Measurements from ENCODE around the gene S100A2. TPM values are rescaled to one million over a fixed set of nuclear protein-coding genes. Genes with fewer than 3 reads are reported as not detected.

S100A2 gene
- 0.40 and 1.2 TPM in 2 replicates for total RNA-seq

DNA sequence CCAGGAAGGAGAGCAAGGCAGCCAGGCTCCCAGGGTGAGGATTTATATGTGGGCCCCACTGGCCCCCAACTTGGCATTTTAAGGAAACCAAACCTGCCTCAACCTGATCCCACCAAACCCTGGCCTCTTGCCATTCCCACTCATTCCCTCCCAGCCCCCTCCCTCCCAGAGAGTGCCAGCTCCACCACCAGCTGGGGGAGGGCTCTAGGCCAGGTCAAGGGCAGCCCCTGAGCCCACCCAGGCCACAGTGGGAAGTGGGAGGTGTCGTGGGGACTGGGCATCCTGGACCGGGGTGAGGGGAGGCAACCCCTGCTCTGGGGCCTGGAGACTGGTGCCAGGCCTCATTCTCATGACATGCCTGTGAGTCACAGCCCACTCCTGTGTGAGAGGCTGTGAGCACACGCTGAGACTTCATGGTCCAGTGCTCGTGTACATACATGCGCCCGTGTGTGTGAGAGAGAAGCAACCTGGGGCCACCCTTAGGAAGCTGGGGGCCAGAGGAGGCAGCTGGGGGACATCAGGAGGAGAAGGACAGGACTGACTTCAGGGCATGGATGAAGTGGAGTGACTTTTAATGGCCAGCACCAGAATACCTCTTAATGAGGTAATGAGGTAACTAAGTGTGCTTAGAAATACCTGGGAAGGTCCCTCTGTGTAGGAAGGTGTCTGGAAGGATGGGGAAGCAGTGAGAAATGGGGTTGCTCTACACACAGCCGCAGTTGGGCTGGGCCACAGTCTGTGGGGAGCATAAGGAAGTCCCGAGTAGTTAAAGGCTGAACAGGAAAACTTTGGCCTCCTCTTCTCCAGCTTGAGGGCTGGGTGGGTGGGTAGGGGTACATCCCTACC, at the start of gene S100A2:
Gene S100A2 (minus strand): TSS at position 316 of the 846 bp plus-strand sequence. CDS start 1,967 bp downstream, outside the sequence.
- no peaks in the 10 kb centered on the region for H3K9me3 Mint-ChIP-seq
- peak within 1 kb of the TSS; percentile 71 for H3K4me3 Mint-ChIP-seq
- no peaks in the 10 kb centered on the region for H3K36me3 Mint-ChIP-seq (ENCODE audit: low read depth)
- intact Hi-C loops (cut with micrococcal nuclease), result no loop called here
- H3K27me3 Mint-ChIP-seq, result no peaks in the 10 kb centered on the region
- peak; percentile 72 for DNase-seq
- peaks cover 38% of the 10 kb centered on the region for H3K4me1 Mint-ChIP-seq
- H3K27ac Mint-ChIP-seq, result peak within 1 kb of the TSS; percentile 99

- Mint-ChIP-seq H3K27me3 (no peaks in the 10 kb centered on the region), H3K36me3 (ENCODE audit: low read depth) (no peaks in the 10 kb centered on the region), H3K4me3 (no peak overlapping the region), H3K27ac (no peak overlapping the region), H3K9me3 (no peaks in the 10 kb centered on the region), H3K4me1 (peaks cover 8% of the 10 kb centered on the region)
- intact Hi-C loops (cut with micrococcal nuclease), result no loop called here
- DNase-seq, result no peak
Observed at GRCh38 chr1:153615406-153615805, 49.8 kb upstream of the S100A2 start.

GRCh38 chr1:153614906-153615305, 49.3 kb upstream of the S100A2 start:
- no peak overlapping the region for H3K4me3 Mint-ChIP-seq
- no peaks in the 10 kb centered on the region for H3K36me3 Mint-ChIP-seq (ENCODE audit: low read depth)
- H3K27ac Mint-ChIP-seq, result no peak overlapping the region
- no peak for DNase-seq
- H3K9me3 Mint-ChIP-seq, result no peaks in the 10 kb centered on the region
- no peaks in the 10 kb centered on the region for H3K27me3 Mint-ChIP-seq
- intact Hi-C loops (cut with micrococcal nuclease), result no loop called here
- peaks cover 8% of the 10 kb centered on the region for H3K4me1 Mint-ChIP-seq

- intact Hi-C loops (cut with micrococcal nuclease), result no loop called here
- no peak overlapping the region for H3K27ac Mint-ChIP-seq
- no peak for DNase-seq
- H3K36me3 Mint-ChIP-seq (ENCODE audit: low read depth), result no peaks in the 10 kb centered on the region
- H3K4me3 Mint-ChIP-seq, result no peak overlapping the region
- no peaks in the 10 kb centered on the region for H3K9me3 Mint-ChIP-seq
- H3K4me1 Mint-ChIP-seq, result peaks cover 8% of the 10 kb centered on the region
- H3K27me3 Mint-ChIP-seq, result no peaks in the 10 kb centered on the region
Observed at GRCh38 chr1:153614189-153614900, 48.7 kb upstream of the S100A2 start.

- intact Hi-C loops (cut with micrococcal nuclease), result no loop called here
- no peaks in the 10 kb centered on the region for H3K36me3 Mint-ChIP-seq (ENCODE audit: low read depth)
- H3K27me3 Mint-ChIP-seq, result no peaks in the 10 kb centered on the region
- DNase-seq, result no peak
- H3K27ac Mint-ChIP-seq, result no peak overlapping the region
- H3K4me3 Mint-ChIP-seq, result no peak overlapping the region
- H3K4me1 Mint-ChIP-seq, result peaks cover 8% of the 10 kb centered on the region
- H3K9me3 Mint-ChIP-seq, result no peaks in the 10 kb centered on the region
Observed at GRCh38 chr1:153613406-153613805, 47.8 kb upstream of the S100A2 start.

- no peaks in the 10 kb centered on the region for H3K36me3 Mint-ChIP-seq (ENCODE audit: low read depth)
- H3K4me1 Mint-ChIP-seq, result peaks cover 8% of the 10 kb centered on the region
- no peak within 1 kb of the TSS for H3K27ac Mint-ChIP-seq
- no peaks in the 10 kb centered on the region for H3K27me3 Mint-ChIP-seq
- no peak for DNase-seq
- H3K4me3 Mint-ChIP-seq, result no peak within 1 kb of the TSS
- intact Hi-C loops (cut with micrococcal nuclease), result no loop called here
- no peaks in the 10 kb centered on the region for H3K9me3 Mint-ChIP-seq
Observed at GRCh38 chr1:153612755-153613331, 47.2 kb upstream of the S100A2 start, which contains the start of gene S100A16. S100A16 (minus strand) TSS chr1:153613137; CDS start chr1:153608151, 4,986 bp downstream.

- intact Hi-C loops (cut with micrococcal nuclease), result no loop called here
- peaks cover 4% of the 10 kb centered on the region for H3K4me1 Mint-ChIP-seq
- H3K9me3 Mint-ChIP-seq, result no peaks in the 10 kb centered on the region
- no peaks in the 10 kb centered on the region for H3K36me3 Mint-ChIP-seq (ENCODE audit: low read depth)
- H3K27ac Mint-ChIP-seq, result no peak overlapping the region
- no peak for DNase-seq
- H3K27me3 Mint-ChIP-seq, result no peaks in the 10 kb centered on the region
- no peak overlapping the region for H3K4me3 Mint-ChIP-seq
Observed at GRCh38 chr1:153612111-153612754, 46.6 kb upstream of the S100A2 start.

- Mint-ChIP-seq H3K4me3 (no peak overlapping the region), H3K4me1 (no peaks in the 10 kb centered on the region), H3K36me3 (ENCODE audit: low read depth) (no peaks in the 10 kb centered on the region), H3K9me3 (no peaks in the 10 kb centered on the region), H3K27me3 (no peaks in the 10 kb centered on the region), H3K27ac (no peak overlapping the region)
- DNase-seq, result no peak
- intact Hi-C loops (cut with micrococcal nuclease), result no loop called here
Observed at GRCh38 chr1:153611356-153611755, 45.7 kb upstream of the S100A2 start.

- Mint-ChIP-seq H3K4me3 (no peak overlapping the region), H3K9me3 (no peaks in the 10 kb centered on the region), H3K27ac (no peak overlapping the region), H3K4me1 (no peaks in the 10 kb centered on the region), H3K36me3 (ENCODE audit: low read depth) (no peaks in the 10 kb centered on the region), H3K27me3 (no peaks in the 10 kb centered on the region)
- intact Hi-C loops (cut with micrococcal nuclease), result no loop called here
- no peak for DNase-seq
Observed at GRCh38 chr1:153610811-153611301, 45.2 kb upstream of the S100A2 start.

DNA sequence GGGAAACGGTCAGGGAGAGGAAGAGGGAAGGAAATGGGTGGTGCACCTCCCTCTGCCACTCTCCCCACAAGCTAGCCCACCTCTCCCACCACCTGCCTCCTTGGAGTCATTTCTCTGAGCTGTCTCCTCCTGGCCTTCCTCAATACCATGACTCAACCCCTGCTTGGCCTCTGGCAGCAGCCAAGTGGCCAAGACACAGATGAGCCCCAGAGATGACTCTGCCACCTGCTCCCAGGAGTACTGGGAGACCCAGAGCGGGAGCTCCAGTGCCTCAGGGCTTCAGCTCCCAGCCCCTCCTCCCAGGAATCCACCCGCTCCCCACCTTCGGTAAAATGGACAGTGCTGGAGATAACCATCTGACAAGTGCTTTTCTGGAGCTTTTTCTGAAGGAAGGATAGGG, 44.7 kb upstream of the S100A2 start:
- DNase-seq, result no peak
- no peaks in the 10 kb centered on the region for H3K36me3 Mint-ChIP-seq (ENCODE audit: low read depth)
- no peak overlapping the region for H3K4me3 Mint-ChIP-seq
- intact Hi-C loops (cut with micrococcal nuclease), result no loop called here
- H3K27me3 Mint-ChIP-seq, result no peaks in the 10 kb centered on the region
- no peak overlapping the region for H3K27ac Mint-ChIP-seq
- H3K4me1 Mint-ChIP-seq, result no peaks in the 10 kb centered on the region
- H3K9me3 Mint-ChIP-seq, result no peaks in the 10 kb centered on the region

- intact Hi-C loops (cut with micrococcal nuclease), result no loop called here
- H3K27me3 Mint-ChIP-seq, result no peaks in the 10 kb centered on the region
- no peaks in the 10 kb centered on the region for H3K9me3 Mint-ChIP-seq
- H3K27ac Mint-ChIP-seq, result no peak overlapping the region
- H3K4me1 Mint-ChIP-seq, result no peaks in the 10 kb centered on the region
- H3K4me3 Mint-ChIP-seq, result no peak overlapping the region
- DNase-seq, result no peak
- H3K36me3 Mint-ChIP-seq (ENCODE audit: low read depth), result no peaks in the 10 kb centered on the region
Observed at GRCh38 chr1:153609585-153609907, 43.9 kb upstream of the S100A2 start.

- Mint-ChIP-seq H3K9me3 (no peaks in the 10 kb centered on the region), H3K4me3 (no peak overlapping the region), H3K4me1 (no peaks in the 10 kb centered on the region), H3K27ac (no peak overlapping the region), H3K36me3 (ENCODE audit: low read depth) (no peaks in the 10 kb centered on the region), H3K27me3 (no peaks in the 10 kb centered on the region)
- intact Hi-C loops (cut with micrococcal nuclease), result no loop called here
- no peak for DNase-seq
Observed at GRCh38 chr1:153608742-153609584, 43.3 kb upstream of the S100A2 start.

DNA sequence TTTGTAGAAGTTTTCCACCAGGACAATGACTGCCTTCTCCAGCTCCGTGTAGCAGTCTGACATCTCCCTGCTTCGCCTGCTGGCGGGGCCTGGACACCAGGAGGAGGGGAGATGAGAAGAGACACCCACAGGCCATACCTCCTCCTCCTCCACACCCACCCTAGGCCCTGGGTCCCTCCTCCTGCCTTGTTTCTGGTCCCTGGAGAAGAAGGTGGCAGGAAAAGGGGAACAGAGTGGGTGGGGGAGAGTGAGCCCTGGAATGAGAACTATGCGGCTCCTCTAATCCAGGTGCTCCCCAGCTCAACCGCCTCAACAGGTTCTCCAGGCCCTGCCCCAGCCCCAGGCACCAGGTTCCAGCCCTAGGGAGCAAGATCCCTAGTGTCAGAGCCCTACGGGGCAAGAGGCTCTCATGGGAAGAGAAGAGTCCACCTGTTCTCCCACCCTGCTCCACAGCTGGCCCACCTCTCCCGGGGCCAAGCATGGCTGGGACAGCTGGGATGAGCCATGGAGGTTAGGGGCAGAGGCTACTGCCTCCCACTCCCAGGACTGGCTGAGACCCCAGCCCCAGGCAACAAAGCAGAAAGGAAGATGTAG, 42.5 kb upstream of the S100A2 start:
- Mint-ChIP-seq H3K27me3 (no peaks in the 10 kb centered on the region), H3K4me1 (no peaks in the 10 kb centered on the region), H3K9me3 (no peaks in the 10 kb centered on the region), H3K36me3 (ENCODE audit: low read depth) (no peaks in the 10 kb centered on the region), H3K27ac (no peak overlapping the region), H3K4me3 (no peak overlapping the region)
- intact Hi-C loops (cut with micrococcal nuclease), result no loop called here
- no peak for DNase-seq

Measured in activated CD4-positive, alpha-beta T cell treated with anti-CD3 and anti-CD28 coated beads, Interleukin-2, amount 10 ng/mL, durations not matched to agents 24 days and 14 days (primary cell).